Measurements from ENCODE around the gene VAV1. TPM values are rescaled to one million over a fixed set of nuclear protein-coding genes. Genes with fewer than 3 reads are reported as not detected.
"Not testable (repeated sequence)": the region's sequence is repeated elsewhere in the genome, so short reads cannot be mapped to it uniquely, and the experiment has no call there.

Gene VAV1
- polyA plus RNA-seq, 1 donor from 2014 or later, result not detected

DNA sequence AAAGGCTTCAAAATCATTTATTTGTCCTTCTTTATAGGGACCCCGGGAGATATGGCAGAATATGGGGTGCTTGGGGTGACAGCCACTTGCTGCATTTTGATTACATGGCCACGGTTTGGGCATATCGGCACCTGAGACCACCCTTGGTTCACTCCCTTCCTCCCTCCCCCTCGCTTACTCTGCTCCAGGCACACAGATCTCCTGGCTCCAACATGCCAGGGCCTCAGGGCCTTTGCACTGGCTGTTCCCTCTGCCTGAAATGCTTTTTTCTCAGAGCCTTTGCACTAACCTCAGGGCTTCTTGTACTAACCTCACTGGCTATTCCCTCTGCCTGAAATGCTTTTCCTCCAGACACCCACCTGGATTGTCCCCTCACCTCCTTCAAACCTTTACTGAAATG, 23.8 kb downstream of the VAV1 start:
- no peak overlapping the region for H3K27ac ChIP-seq (ENCODE audit: low read length)
- H3K79me2 ChIP-seq (replicated peaks; ENCODE audit: insufficient read depth, low read length), result no peaks in the 10 kb centered on the region
- peaks cover 4% of the 10 kb centered on the region for H3K9me3 ChIP-seq (ENCODE audit: low read length)
- TF ChIP-seq, protein P1, sequence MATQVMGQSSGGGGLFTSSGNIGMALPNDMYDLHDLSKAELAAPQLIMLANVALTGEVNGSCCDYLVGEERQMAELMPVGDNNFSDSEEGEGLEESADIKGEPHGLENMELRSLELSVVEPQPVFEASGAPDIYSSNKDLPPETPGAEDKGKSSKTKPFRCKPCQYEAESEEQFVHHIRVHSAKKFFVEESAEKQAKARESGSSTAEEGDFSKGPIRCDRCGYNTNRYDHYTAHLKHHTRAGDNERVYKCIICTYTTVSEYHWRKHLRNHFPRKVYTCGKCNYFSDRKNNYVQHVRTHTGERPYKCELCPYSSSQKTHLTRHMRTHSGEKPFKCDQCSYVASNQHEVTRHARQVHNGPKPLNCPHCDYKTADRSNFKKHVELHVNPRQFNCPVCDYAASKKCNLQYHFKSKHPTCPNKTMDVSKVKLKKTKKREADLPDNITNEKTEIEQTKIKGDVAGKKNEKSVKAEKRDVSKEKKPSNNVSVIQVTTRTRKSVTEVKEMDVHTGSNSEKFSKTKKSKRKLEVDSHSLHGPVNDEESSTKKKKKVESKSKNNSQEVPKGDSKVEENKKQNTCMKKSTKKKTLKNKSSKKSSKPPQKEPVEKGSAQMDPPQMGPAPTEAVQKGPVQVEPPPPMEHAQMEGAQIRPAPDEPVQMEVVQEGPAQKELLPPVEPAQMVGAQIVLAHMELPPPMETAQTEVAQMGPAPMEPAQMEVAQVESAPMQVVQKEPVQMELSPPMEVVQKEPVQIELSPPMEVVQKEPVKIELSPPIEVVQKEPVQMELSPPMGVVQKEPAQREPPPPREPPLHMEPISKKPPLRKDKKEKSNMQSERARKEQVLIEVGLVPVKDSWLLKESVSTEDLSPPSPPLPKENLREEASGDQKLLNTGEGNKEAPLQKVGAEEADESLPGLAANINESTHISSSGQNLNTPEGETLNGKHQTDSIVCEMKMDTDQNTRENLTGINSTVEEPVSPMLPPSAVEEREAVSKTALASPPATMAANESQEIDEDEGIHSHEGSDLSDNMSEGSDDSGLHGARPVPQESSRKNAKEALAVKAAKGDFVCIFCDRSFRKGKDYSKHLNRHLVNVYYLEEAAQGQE (IDR thresholded peaks at IDR 0.05; ENCODE audit: borderline replicate concordance), result no peak
- TF ChIP-seq EP300 (conservative IDR thresholded peaks at IDR 0.05; ENCODE audit: poor library complexity, severe bottlenecking) (no peak), TAF1 (IDR thresholded peaks at IDR 0.05; ENCODE audit: low read depth) (no peak), EZH2 (IDR thresholded peaks at IDR 0.05; ENCODE audit: borderline replicate concordance, insufficient read depth, low read length, poor library complexity, severe bottlenecking) (no peak), SMC3 (conservative IDR thresholded peaks at IDR 0.05; ENCODE audit: poor library complexity) (no peak), MXI1 (conservative IDR thresholded peaks at IDR 0.05; ENCODE audit: poor library complexity, severe bottlenecking) (no peak), POLR2AphosphoS5 (IDR thresholded peaks at IDR 0.05) (no peak), RAD21 (conservative IDR thresholded peaks at IDR 0.05) (no peak)
- TF ChIP-seq, protein P2, sequence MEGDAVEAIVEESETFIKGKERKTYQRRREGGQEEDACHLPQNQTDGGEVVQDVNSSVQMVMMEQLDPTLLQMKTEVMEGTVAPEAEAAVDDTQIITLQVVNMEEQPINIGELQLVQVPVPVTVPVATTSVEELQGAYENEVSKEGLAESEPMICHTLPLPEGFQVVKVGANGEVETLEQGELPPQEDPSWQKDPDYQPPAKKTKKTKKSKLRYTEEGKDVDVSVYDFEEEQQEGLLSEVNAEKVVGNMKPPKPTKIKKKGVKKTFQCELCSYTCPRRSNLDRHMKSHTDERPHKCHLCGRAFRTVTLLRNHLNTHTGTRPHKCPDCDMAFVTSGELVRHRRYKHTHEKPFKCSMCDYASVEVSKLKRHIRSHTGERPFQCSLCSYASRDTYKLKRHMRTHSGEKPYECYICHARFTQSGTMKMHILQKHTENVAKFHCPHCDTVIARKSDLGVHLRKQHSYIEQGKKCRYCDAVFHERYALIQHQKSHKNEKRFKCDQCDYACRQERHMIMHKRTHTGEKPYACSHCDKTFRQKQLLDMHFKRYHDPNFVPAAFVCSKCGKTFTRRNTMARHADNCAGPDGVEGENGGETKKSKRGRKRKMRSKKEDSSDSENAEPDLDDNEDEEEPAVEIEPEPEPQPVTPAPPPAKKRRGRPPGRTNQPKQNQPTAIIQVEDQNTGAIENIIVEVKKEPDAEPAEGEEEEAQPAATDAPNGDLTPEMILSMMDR (IDR thresholded peaks at IDR 0.05; ENCODE audit: poor library complexity, severe bottlenecking), result no peak
- H3K4me3 ChIP-seq (ENCODE audit: low read length), result no peak overlapping the region
- no peak overlapping the region for H2AFZ ChIP-seq (ENCODE audit: low read depth, low read length)
- no peak overlapping the region for H3K4me2 ChIP-seq (ENCODE audit: low read length)
- H3K9me2 ChIP-seq (ENCODE audit: insufficient read depth, low read length), result no peaks in the 10 kb centered on the region
- H4K20me1 ChIP-seq (ENCODE audit: insufficient read depth), result no peaks in the 10 kb centered on the region
- H3K36me3 ChIP-seq (ENCODE audit: insufficient read depth, low read length), result no peaks in the 10 kb centered on the region
- no peaks in the 10 kb centered on the region for H3K27me3 ChIP-seq (ENCODE audit: insufficient read depth, low read depth, low read length)
- H3F3A ChIP-seq (ENCODE audit: insufficient read depth, low read length, poor library complexity, severe bottlenecking), result no peaks in the 10 kb centered on the region
- no peak overlapping the region for H3K9ac ChIP-seq (ENCODE audit: low read length)

DNA sequence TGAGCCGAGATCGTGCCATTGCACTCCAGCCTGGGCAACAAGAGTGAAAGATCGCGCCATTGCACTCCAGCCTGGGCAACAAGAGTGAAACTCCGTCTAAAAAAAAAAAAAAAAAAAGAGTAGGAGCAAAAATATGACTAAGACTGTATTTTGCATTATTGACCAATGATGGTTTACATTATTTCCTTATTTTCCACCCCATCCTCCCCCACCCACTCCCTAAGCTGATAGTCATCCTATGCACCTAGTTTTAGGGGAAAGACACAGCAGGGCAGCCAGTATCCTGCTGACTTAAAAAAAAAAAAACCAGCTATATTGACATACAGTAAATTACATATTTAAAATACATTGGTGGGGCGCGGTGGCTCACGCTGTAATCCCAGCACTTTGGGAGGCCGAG, 25.1 kb downstream of the VAV1 start:
- Histone ChIP-seq H3K4me2 (ENCODE audit: low read length) (no peak overlapping the region), H4K20me1 (ENCODE audit: insufficient read depth) (no peaks in the 10 kb centered on the region), H3K36me3 (ENCODE audit: insufficient read depth, low read length) (no peaks in the 10 kb centered on the region), H3K9ac (ENCODE audit: low read length) (no peak overlapping the region), H3K9me3 (ENCODE audit: low read length) (peaks cover 4% of the 10 kb centered on the region), H3K4me3 (ENCODE audit: low read length) (no peak overlapping the region), H3K79me2 (replicated peaks; ENCODE audit: insufficient read depth, low read length) (no peaks in the 10 kb centered on the region), H2AFZ (ENCODE audit: low read depth, low read length) (no peak overlapping the region), H3F3A (ENCODE audit: insufficient read depth, low read length, poor library complexity, severe bottlenecking) (no peaks in the 10 kb centered on the region), H3K27me3 (ENCODE audit: insufficient read depth, low read depth, low read length) (no peaks in the 10 kb centered on the region), H3K9me2 (ENCODE audit: insufficient read depth, low read length) (no peaks in the 10 kb centered on the region), H3K27ac (ENCODE audit: low read length) (no peak overlapping the region)
- TF ChIP-seq, protein P1 (IDR thresholded peaks at IDR 0.05; ENCODE audit: borderline replicate concordance), result no peak
- TF ChIP-seq EP300 (conservative IDR thresholded peaks at IDR 0.05; ENCODE audit: poor library complexity, severe bottlenecking) (no peak), EZH2 (IDR thresholded peaks at IDR 0.05; ENCODE audit: borderline replicate concordance, insufficient read depth, low read length, poor library complexity, severe bottlenecking) (no peak), SMC3 (conservative IDR thresholded peaks at IDR 0.05; ENCODE audit: poor library complexity) (no peak)
- TF ChIP-seq, protein P2 (IDR thresholded peaks at IDR 0.05; ENCODE audit: poor library complexity, severe bottlenecking), result no peak

DNA sequence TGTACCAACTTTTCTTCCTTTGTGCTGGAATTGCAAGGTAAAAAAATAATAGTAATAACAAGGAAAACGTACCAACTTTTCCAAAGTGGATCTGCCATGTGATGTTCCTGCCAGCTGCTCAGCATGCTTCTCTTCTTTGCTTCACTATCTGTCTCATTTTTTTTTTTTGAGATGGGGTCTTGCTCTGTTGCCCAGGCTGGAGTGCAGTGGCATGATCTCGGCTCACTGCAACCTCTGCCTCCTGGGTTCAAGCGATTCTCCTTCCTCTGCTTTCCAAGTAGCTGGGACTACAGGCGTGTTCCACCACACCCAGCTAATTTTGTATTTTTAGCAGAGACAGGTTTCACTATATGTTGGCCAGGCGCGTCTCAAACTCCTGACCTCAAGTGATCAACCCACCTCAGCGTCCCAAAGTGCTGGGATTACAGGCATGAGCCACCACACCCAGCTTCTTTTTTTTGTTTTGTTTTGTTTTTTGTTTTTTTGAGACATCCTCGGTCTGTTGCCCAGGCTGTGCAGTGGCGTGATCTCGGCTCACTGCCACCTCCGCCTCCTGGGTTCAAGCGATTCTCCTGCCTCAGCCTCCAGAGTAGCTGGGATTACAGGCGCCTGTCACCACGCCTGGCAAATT, 27.8 kb downstream of the VAV1 start:
- H3K4me2 ChIP-seq (ENCODE audit: low read length); H3F3A ChIP-seq (ENCODE audit: insufficient read depth, low read length, poor library complexity, severe bottlenecking); H3K36me3 ChIP-seq (ENCODE audit: insufficient read depth, low read length); H4K20me1 ChIP-seq (ENCODE audit: insufficient read depth); H3K9ac ChIP-seq (ENCODE audit: low read length); H3K27me3 ChIP-seq (ENCODE audit: insufficient read depth, low read depth, low read length); H2AFZ ChIP-seq (ENCODE audit: low read depth, low read length); H3K4me3 ChIP-seq (ENCODE audit: low read length); H3K79me2 ChIP-seq (replicated peaks; ENCODE audit: insufficient read depth, low read length); H3K27ac ChIP-seq (ENCODE audit: low read length); H3K9me2 ChIP-seq (ENCODE audit: insufficient read depth, low read length); H3K9me3 ChIP-seq (ENCODE audit: low read length): not testable (repeated sequence)
